ENCODE data around the gene CFAP46. TPM values are rescaled to one million over a fixed set of nuclear protein-coding genes. Genes with fewer than 3 reads are reported as not detected.

Gene CFAP46
- 0.79 and 1.6 TPM in 2 replicates for total RNA-seq

DNA sequence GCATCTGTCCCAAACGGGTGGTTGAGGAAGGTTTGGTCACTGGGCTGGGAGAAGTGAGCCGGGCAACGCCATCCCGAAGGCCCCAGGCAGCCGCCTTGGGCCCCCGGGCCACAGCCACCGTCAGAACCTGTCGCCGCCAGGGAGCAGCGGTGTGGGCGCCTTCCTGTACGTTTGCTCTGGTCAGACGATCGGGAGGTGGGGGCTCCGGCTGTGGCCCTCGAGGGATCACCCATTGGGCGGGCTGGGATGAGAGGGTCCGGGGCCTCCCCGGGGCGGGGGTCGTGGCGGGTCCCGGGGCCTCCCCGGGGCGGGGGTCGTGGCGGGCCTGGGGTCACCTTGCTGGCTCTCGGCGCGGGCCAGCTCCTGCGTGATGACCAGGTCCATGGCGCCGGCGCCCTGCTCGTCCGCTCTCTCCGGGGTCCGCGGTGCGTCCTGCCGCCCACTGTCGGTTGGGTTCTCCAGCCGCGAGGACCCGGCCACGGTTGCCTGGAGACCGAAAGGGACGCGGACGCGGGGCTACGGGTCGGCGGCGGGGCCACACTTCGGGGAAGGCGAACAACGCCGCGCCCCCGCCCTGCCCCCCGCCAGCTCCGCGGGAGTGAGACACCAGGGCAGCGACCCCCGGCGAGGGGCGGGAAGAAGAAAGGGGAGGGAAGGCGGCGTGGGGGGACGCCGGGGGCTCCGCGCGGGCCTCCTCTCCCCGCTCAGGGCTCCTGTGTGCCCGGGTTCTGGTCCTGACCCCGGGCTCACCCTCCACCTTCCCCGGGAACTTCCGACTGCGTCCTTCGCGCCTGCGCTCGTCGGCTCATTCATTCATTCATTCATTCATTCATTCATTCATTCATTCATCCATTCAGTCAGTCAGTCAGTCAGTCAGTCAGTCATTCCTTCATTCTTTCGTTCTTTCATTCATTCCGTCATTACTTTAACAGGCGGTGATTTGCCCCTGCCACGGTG lies at the start of gene CFAP46:
Gene CFAP46, minus strand, starts transcription at position 470 of the 957 bp plus-strand sequence. Its CDS starts 86 bp downstream, at position 384.

DNA sequence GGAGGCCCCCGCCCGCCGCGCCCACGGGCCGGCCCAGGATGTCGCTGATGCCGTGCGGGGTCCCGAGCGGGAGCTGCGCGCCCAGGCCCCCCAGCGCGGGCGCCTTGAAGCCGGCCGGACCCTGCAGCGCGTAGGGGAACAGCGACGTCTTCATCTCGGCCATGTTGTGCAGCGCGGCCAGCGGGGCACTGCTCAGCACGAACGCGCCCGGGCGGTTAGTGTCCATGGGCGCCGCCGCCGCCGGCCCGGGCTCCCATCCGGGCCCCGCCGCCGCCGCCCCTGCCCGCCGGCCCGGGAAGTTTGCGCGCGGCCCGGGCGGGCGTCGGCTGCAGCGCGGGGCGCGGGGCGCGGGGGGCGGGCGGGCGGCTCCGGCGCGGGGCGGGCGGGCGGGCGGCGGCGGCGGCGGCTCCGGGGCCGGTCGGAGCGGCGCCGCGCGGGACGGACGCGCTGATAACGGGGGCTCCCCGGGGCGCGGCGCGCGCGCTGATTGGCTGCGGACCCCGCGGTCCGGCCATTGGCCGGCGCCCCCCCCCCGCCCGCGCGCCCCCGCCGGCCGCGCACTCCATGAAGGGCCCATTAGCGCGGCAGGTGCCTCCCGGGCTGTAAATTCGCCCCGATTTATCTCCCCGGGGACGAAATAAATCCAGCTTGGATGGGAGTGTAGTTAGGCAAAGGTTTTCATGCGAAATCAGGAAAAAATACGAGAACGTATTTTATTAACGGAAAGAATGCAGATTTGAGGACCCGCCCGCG lies 156.5 kb downstream of the CFAP46 start, which contains the start of gene NKX6-2:
Gene NKX6-2, minus strand, starts transcription at position 425 of the 753 bp plus-strand sequence. Its CDS starts 199 bp downstream, at position 226.

Other genes starting within 250 kb of the CFAP46 start
- not detected in 2 replicates for gene NKX6-2, start 156.4 kb downstream of the CFAP46 start, total RNA-seq
- not detected in 2 replicates for gene ADGRA1, start 145.4 kb upstream of the CFAP46 start, total RNA-seq
- 0.09 TPM in 1 of 2 replicates, not detected in the other for gene KNDC1, start 217.6 kb upstream of the CFAP46 start, total RNA-seq

Measured in airway epithelial cell (primary cell).